ENCODE measurements around the gene BASP1.
"Not testable (repeated sequence)": the region's sequence is repeated elsewhere in the genome, so short reads cannot be mapped to it uniquely, and the experiment has no call there.

Gene BASP1

DNA sequence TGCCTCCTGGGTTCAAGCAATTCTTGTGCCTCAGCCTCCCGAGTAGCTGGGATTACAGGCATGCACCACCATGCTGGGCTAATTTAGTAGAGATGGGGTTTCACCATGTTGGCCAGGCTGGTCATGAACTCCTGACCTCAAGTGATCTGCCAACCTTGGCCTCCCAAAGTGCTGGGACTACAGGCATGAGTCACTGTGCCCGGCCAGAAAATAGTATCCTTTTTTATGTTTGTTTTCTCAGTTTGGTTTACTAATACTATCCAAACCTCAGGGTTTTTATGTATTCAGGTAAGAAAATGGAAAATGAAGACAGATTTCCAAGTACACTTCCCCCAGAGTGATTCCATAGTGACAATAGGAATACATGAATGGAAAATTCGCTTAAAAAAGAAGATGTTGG lies 101.7 kb downstream of the BASP1 start:
- DNase-seq (ENCODE audit: low spot score) = not testable (repeated sequence)

GRCh38 chr5:17325770-17326599 lies 108.6 kb downstream of the BASP1 start:
- no peak for DNase-seq (ENCODE audit: low spot score)

All from D341Med (cell line).